IMR-90 (cell line): ENCODE results near the gene VILL. TPM values are rescaled to one million over a fixed set of nuclear protein-coding genes. Genes with fewer than 3 reads are reported as not detected.

Experiments
- ATAC-seq: fragments of 200-7000 bp; cut with Tn5 transposase; 2 replicates; pipeline ENCODE4 v1.9.1; 2020; ENCODE audit warnings: low read depth, mild to moderate bottlenecking, moderate library complexity
- BruUV-seq: library from RNA; stranded (reverse); fragments of 400-500 nt; replicated peaks from 2 replicates; lab custom pipeline; 2021; lab: Mats Ljungman, UMichigan
- CTCF ChIA-PET: fragments of 300-600 bp; formaldehyde crosslinking; extraction: SDS; loops from one replicate; lab custom pipeline; 2021; ENCODE audit warnings: antibody characterized with exemption; lab: Yijun Ruan, JAX
- POLR2A ChIA-PET: fragments of 300-600 bp; sonication (Branson Sonifier 250); formaldehyde crosslinking; loops from one replicate; lab custom pipeline; 2022; ENCODE audit warnings: antibody characterized with exemption; ENCODE audit not compliant: unreplicated experiment; lab: Charles Lee
- DNase-seq: peaks from one replicate; pipeline ENCODE4 v3.0.0; 2013
- H2AFZ ChIP-seq: replicated peaks from 2 replicates; pipeline ENCODE3; 2013; ENCODE audit warnings: low read length, mild to moderate bottlenecking; ENCODE audit not compliant: poor library complexity
- H2AK5ac ChIP-seq: 2 replicates; pipeline ENCODE4 v1.6.1; 2013; ENCODE audit warnings: low read depth, low read length, inconsistent platforms
- H2AK9ac ChIP-seq: replicated peaks from 2 replicates; pipeline ENCODE3; 2013; ENCODE audit warnings: mild to moderate bottlenecking, low read depth, low read length, moderate library complexity; ENCODE audit not compliant: poor library complexity
- H2BK120ac ChIP-seq: 2 replicates; pipeline ENCODE4 v1.6.1; 2013; ENCODE audit warnings: low read depth, low read length, inconsistent platforms
- H2BK15ac ChIP-seq: 3 replicates; pipeline ENCODE4 v1.6.1; 2013; ENCODE audit warnings: low read depth, low read length, inconsistent platforms
- H2BK20ac ChIP-seq: 2 replicates; pipeline ENCODE4 v1.6.1; 2013; ENCODE audit warnings: low read depth, mild to moderate bottlenecking, inconsistent platforms, low read length, moderate library complexity
- H2BK5ac ChIP-seq: 2 replicates; pipeline ENCODE4 v1.6.1; 2013; ENCODE audit warnings: mild to moderate bottlenecking, low read depth, low read length, inconsistent platforms; ENCODE audit not compliant: poor library complexity, severe bottlenecking
- H3K14ac ChIP-seq: replicated peaks from 2 replicates; pipeline ENCODE4 v1.6.1; 2013; ENCODE audit warnings: low read depth, low read length, inconsistent platforms
- H3K18ac ChIP-seq: 2 replicates; pipeline ENCODE4 v1.6.1; 2013; ENCODE audit warnings: low read depth, low read length, control low read depth
- H3K23ac ChIP-seq: 2 replicates; pipeline ENCODE4 v1.6.1; 2013; ENCODE audit warnings: low read depth, low read length, inconsistent platforms
- H3K27ac ChIP-seq: 2 replicates; pipeline ENCODE4 v1.5.1; 2013; ENCODE audit warnings: mild to moderate bottlenecking, control low read depth, low read length; ENCODE audit not compliant: insufficient read depth
- H3K27me3 ChIP-seq: 2 replicates; pipeline ENCODE4 v1.6.1; 2013; ENCODE audit warnings: low read length; ENCODE audit not compliant: control insufficient read depth, insufficient read depth
- H3K36me3 ChIP-seq: 2 replicates; pipeline ENCODE4 v1.6.1; 2013; ENCODE audit warnings: low read length, mixed read lengths; ENCODE audit not compliant: control insufficient read depth, insufficient read depth
- H3K4ac ChIP-seq: 2 replicates; pipeline ENCODE4 v1.6.1; 2013; ENCODE audit warnings: low read depth, low read length, inconsistent platforms
- H3K4me1 ChIP-seq: 2 replicates; pipeline ENCODE4 v1.6.1; 2013; ENCODE audit warnings: low read length, mixed read lengths; ENCODE audit not compliant: control insufficient read depth, insufficient read depth
- H3K4me2 ChIP-seq: 2 replicates; pipeline ENCODE4 v1.6.1; 2013; ENCODE audit warnings: low read depth, mild to moderate bottlenecking, control low read depth, low read length, moderate library complexity
- H3K4me3 ChIP-seq: 2 replicates; pipeline ENCODE4 v1.5.1; 2013; ENCODE audit warnings: low read depth, mild to moderate bottlenecking, control low read depth, low read length, moderate library complexity; ENCODE audit not compliant: insufficient read depth
- H3K56ac ChIP-seq: 2 replicates; pipeline ENCODE4 v1.6.1; 2013; ENCODE audit warnings: low read length, inconsistent platforms; ENCODE audit not compliant: insufficient read depth; ENCODE audit errors: extremely low read depth
- H3K79me1 ChIP-seq, 2 experiments: 2 replicates each; pipeline ENCODE4 v1.6.1; 2013; ENCODE audit warnings: low read length in 2 of 2, inconsistent platforms in 1 of 2, low read depth in 1 of 2
- H3K9ac ChIP-seq: 2 replicates; pipeline ENCODE4 v1.6.1; 2013; ENCODE audit warnings: low read depth, low read length, control low read depth
- H3K9me1 ChIP-seq: 2 replicates; pipeline ENCODE4 v1.6.1; 2013; ENCODE audit warnings: low read length, inconsistent platforms; ENCODE audit not compliant: insufficient read depth
- H3K9me3 ChIP-seq: 2 replicates; pipeline ENCODE4 v1.6.1; 2013; ENCODE audit warnings: low read length; ENCODE audit not compliant: control insufficient read depth, insufficient read depth
- H4K20me1 ChIP-seq: 2 replicates; pipeline ENCODE4 v1.6.1; 2013; ENCODE audit warnings: low read length, inconsistent platforms; ENCODE audit not compliant: insufficient read depth
- H4K5ac ChIP-seq: 2 replicates; pipeline ENCODE4 v1.6.1; 2013; ENCODE audit warnings: mild to moderate bottlenecking, low read depth, low read length, control low read depth
- H4K8ac ChIP-seq, 2 experiments: 2 replicates each; pipeline ENCODE4 v1.6.1; 2013; ENCODE audit warnings: low read depth in 2 of 2, low read length in 2 of 2, control low read depth in 1 of 2, inconsistent platforms in 1 of 2
- H4K91ac ChIP-seq: 2 replicates; pipeline ENCODE4 v1.6.1; 2013; ENCODE audit warnings: low read depth, low read length, inconsistent platforms; ENCODE audit not compliant: insufficient read depth
- BHLHE40 ChIP-seq: fragments of 150-350 bp; IDR thresholded peaks from 2 replicates; pipeline ENCODE4 v1.6.1; 2016; ENCODE audit warnings: mild to moderate bottlenecking, low read depth, low read length
- CEBPB ChIP-seq: IDR thresholded peaks from 2 replicates; pipeline ENCODE4 v1.6.1; 2012; ENCODE audit warnings: low read depth, low read length, improper control_type of control experiment
- CHD1 ChIP-seq: IDR thresholded peaks from 2 replicates; pipeline ENCODE4 v1.6.1; 2012; ENCODE audit warnings: low read depth, low read length, improper control_type of control experiment
- CTCF ChIP-seq: conservative IDR thresholded peaks from 2 replicates; pipeline ENCODE4 v1.5.1; 2012; ENCODE audit warnings: mild to moderate bottlenecking, low read depth, low read length, improper control_type of control experiment
- ELK1 ChIP-seq: fragments of 150-350 bp; IDR thresholded peaks from 2 replicates; pipeline ENCODE4 v1.6.1; 2016; ENCODE audit warnings: low read depth, mild to moderate bottlenecking, low read length, moderate library complexity, borderline replicate concordance
- FOS ChIP-seq: fragments of 150-350 bp; IDR thresholded peaks from 2 replicates; pipeline ENCODE4 v1.6.1; 2016; ENCODE audit warnings: low read depth, low read length
- MAFK ChIP-seq: IDR thresholded peaks from 2 replicates; pipeline ENCODE4 v1.6.1; 2012; ENCODE audit warnings: low read depth, low read length, improper control_type of control experiment
- MAZ ChIP-seq: IDR thresholded peaks from 2 replicates; pipeline ENCODE4 v1.6.1; 2012; ENCODE audit warnings: low read depth, mild to moderate bottlenecking, low read length, improper control_type of control experiment, moderate library complexity, borderline replicate concordance
- MXI1 ChIP-seq: IDR thresholded peaks from 2 replicates; pipeline ENCODE4 v1.6.1; 2012; ENCODE audit warnings: low read depth, mild to moderate bottlenecking, low read length, moderate library complexity, borderline replicate concordance
- NFE2L2 ChIP-seq: fragments of 150-350 bp; IDR thresholded peaks from 2 replicates; pipeline ENCODE4 v1.6.1; 2016; ENCODE audit warnings: low read depth, mild to moderate bottlenecking, low read length
- POLR2A ChIP-seq: IDR thresholded peaks from 2 replicates; pipeline ENCODE4 v1.6.1; 2012; ENCODE audit warnings: mild to moderate bottlenecking, low read depth, low read length
- RAD21 ChIP-seq: IDR thresholded peaks from 2 replicates; pipeline ENCODE4 v1.6.1; 2012; ENCODE audit warnings: low read length, improper control_type of control experiment
- RCOR1 ChIP-seq: IDR thresholded peaks from 2 replicates; pipeline ENCODE4 v1.6.1; 2012; ENCODE audit warnings: mild to moderate bottlenecking, low read length, improper control_type of control experiment; ENCODE audit not compliant: insufficient replicate concordance
- RFX5 ChIP-seq: IDR thresholded peaks from 2 replicates; pipeline ENCODE4 v1.8.0; 2012; ENCODE audit warnings: low read depth, mild to moderate bottlenecking, low read length, moderate library complexity
- SMC3 ChIP-seq: fragments of 150-350 bp; IDR thresholded peaks from 2 replicates; pipeline ENCODE4 v1.6.1; 2016; ENCODE audit warnings: low read depth, mild to moderate bottlenecking, antibody characterized with exemption, low read length, moderate library complexity
- USF2 ChIP-seq: fragments of 150-350 bp; IDR thresholded peaks from 2 replicates; pipeline ENCODE4 v1.6.1; 2017; ENCODE audit warnings: mild to moderate bottlenecking, antibody characterized with exemption, low read length, low read depth
- WGBS, 2 experiments: methylation state at CpG; one replicate each; pipeline versions ENCODE4 v1.1.5 to v1.1.7; 2013; ENCODE audit warnings: missing lambda C conversion rate in 2 of 2; ENCODE audit not compliant: insufficient read length in 1 of 2; ENCODE audit errors: extremely low coverage in 2 of 2; 5-methylcytosine and 5-hydroxymethylcytosine counted together
- dilution Hi-C: fragments of 300-500 bp; cut with HindIII; formaldehyde crosslinking; loops from one replicate; pipeline ENCODE4 v1.14.3; 2018; ENCODE audit warnings: low sequenced_read_pairs; ENCODE audit not compliant: unreplicated experiment
- in situ Hi-C: fragments of 300-500 bp; cut with MboI; formaldehyde crosslinking; loops from 3 replicates; pipeline ENCODE4 v1.14.3; 2019; ENCODE audit warnings: low sequenced_read_pairs, inconsistent platforms, mixed read lengths
- intact Hi-C: fragments of 100-400 bp; cut with micrococcal nuclease; formaldehyde crosslinking; loops from 2 replicates; pipeline ENCODE4 v1.10.0; 2022
- polyA plus RNA-seq, 3 experiments: library from polyadenylated mRNA; depleted of rRNA; stranded (reverse); fragments of >200 nt; gene quantifications; 2 replicates each; pipeline ENCODE4 v1.2.3, GENCODE V29; 2012; ENCODE audit warnings: low replicate concordance in 1 of 3
- total RNA-seq: library from RNA; depleted of rRNA; stranded (reverse); fragments of >200 nt; gene quantifications from 2 replicates; pipeline ENCODE4 v1.2.3, GENCODE V29; 2012

VILL gene
- total and polyA plus RNA-seq, 2 of the 4 experiments (the other 2 are of a cell fraction): 2.3 to 4.7 TPM

DNA sequence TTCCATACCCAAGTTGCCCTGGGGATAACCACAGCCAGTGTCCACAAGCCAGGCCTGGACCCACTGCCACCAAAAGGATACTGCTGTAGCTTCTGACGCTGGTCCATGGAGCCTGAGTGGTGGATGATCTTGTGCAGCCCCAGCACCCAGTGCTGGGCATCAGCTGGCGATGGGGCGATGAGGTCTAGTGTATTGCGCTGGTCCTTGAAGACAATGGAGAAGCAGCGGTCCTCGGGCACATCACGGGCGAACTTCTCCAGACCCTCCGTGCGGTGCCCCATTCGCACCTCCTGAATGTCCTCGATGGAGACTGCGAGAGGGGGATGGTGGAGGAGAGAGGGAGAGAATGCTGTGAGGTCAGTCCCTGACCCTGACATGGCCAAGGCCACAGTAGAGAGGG lies 25.8 kb downstream of the VILL start:
- H2BK5ac ChIP-seq: no peak overlapping the region
- H2AK5ac ChIP-seq: no peak overlapping the region
- no peaks in the 10 kb centered on the region for H3K79me1 ChIP-seq
- no peak overlapping the region for H4K5ac ChIP-seq
- ATAC-seq: no peak
- H3K14ac ChIP-seq: no peak overlapping the region
- no peak overlapping the region for H2BK20ac ChIP-seq
- no peak overlapping the region for H2AK9ac ChIP-seq
- no peak overlapping the region for H3K4me3 ChIP-seq
- H4K91ac ChIP-seq: no peak overlapping the region
- H2BK120ac ChIP-seq: no peak overlapping the region
- no peaks in the 10 kb centered on the region for H3K4me1 ChIP-seq
- in situ Hi-C loops: no loop called here
- no peak overlapping the region for H4K8ac ChIP-seq
- ChIA-PET POLR2A (no interaction called here), CTCF (no interaction called here)
- H3K4me2 ChIP-seq: no peak overlapping the region
- H3K9me3 ChIP-seq: peaks cover 4% of the 10 kb centered on the region; the same call in 1 of the 2 replicates
- DNase-seq: no peak
- dilution Hi-C loops: no loop called here
- TF ChIP-seq CTCF (no peak), MXI1 (no peak), USF2 (no peak), CEBPB (no peak), BHLHE40 (no peak), RAD21 (no peak), FOS (no peak), RFX5 (no peak), NFE2L2 (no peak), MAZ (no peak), SMC3 (no peak), POLR2A (no peak), MAFK (no peak), CHD1 (no peak), ELK1 (no peak), RCOR1 (no peak)
- no peak overlapping the region for H2AFZ ChIP-seq
- H3K4ac ChIP-seq: no peak overlapping the region
- no peak overlapping the region for H3K23ac ChIP-seq
- intact Hi-C loops: no loop called here
- WGBS, 2 experiments: 93% methylated on average over 11 of the region's 13 CpGs; no CpG with 5 or more reads in 1 of the 2 experiments
- no peaks in the 10 kb centered on the region for H3K27me3 ChIP-seq
- H3K18ac ChIP-seq: no peak overlapping the region
- no peak overlapping the region for H3K9ac ChIP-seq
- BruUV-seq: no TSS peak
- no peaks in the 10 kb centered on the region; the same call in 1 of the 2 replicates for H4K20me1 ChIP-seq
- H3K9me1 ChIP-seq: 0 out of 2 replicates have a peak, but pooled peaks cover 4% of the 10 kb centered on the region
- peaks cover 27% of the 10 kb centered on the region for H3K36me3 ChIP-seq
- no peak overlapping the region for H3K56ac ChIP-seq
- H3K27ac ChIP-seq: no peak overlapping the region
- H2BK15ac ChIP-seq: no peak overlapping the region
